ENCODE results near the gene ACKR2.
A peak's percentile ranks its signal among the peaks of the same experiment; 100 is the strongest.

Gene ACKR2

DNA sequence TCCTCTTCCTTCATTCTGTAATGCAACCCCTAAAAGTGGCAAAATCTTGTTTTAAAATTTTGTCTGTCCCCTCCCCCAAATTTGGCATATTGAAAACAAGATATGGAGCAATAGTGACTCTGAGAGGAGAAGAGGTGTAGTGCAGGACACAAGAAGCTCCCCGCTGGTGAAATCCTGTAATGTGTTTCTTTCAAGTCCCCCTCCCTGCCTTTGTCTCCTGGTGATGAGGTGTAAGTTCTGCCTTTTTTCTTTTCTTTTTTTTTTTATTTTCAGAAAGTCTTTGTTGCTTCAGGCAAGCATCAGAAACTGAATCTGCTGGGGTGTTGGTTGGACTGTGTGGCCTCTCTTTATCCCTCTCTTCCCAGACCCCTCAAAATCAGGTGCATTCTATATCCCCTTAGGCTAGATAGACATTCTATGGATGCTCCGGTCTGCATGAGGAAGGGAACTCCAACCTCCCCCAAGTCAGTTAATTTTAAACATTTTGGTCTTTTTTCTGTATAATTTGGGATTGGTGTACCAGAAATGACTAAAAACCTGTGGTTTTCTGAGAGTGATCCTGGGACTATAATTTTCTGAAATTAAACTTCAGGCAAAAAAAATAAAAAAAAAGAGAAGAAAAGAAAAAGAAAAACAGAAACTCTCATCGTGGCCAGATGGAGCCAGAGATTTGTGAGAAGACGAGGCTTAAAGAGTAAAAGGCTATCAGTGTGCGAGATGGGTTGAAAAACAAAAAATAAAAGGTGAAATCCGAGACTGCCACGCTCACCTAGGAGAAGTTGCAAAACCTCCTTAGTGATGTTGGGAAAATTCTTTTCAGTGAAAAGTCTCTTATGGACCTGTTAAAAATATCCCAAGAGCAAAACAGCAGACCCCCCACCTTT is 21.4 kb downstream of the ACKR2 start:
- H3K36me3 ChIP-seq: no peaks in the 10 kb centered on the region
- no peak overlapping the region; a peak in 1 of 22 replicates for H3K9ac ChIP-seq
- no peaks in the 10 kb centered on the region for H3K27me3 ChIP-seq
- H3K4me1 ChIP-seq: peaks cover 0 to 14% (median 8%) of the 10 kb centered on the region in 10 experiments; a peak in 11 of 20 replicates
- H3K4me2 ChIP-seq: peak overlapping the region in 4 of 11 experiments; percentile 2 to 11 (median 6); a peak in 4 of 22 replicates
- H3K9me3 ChIP-seq (replicated peaks in 1 of 11): no peaks in the 10 kb centered on the region
- H3K4me3 ChIP-seq: no peak overlapping the region
- 0 out of 22 replicates have a peak overlapping the region, but pooled peaks of 2 of the 11 experiments have one; percentile 3 to 14 for H3K27ac ChIP-seq
- H4K20me1 ChIP-seq: no peaks in the 10 kb centered on the region
- TF ChIP-seq Cebpa-rat (IDR thresholded peaks at IDR 0.05): no peak

DNA sequence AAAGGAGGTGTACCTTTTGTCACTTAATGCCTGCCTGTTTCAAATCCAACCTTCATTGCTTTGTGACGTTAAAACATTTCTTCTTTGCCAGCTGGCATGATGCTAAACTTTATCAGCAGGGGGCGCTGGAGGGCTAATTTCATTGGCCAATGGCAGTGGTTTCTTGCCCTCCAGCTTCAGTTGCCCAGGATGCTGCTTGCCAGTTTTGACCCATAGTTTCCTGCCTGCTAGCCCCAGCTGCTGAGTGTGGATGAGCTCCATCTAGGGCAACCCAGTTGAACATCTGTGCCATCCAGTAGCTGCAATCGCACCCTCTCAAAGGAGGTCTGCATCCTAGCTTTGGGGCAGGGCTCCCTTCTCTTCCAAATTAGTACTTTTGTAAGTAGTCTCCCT is 22.1 kb downstream of the ACKR2 start:
- Histone ChIP-seq H3K9me3 (replicated peaks in 1 of 11) (no peaks in the 10 kb centered on the region), H3K4me3 (no peak overlapping the region), H3K36me3 (no peaks in the 10 kb centered on the region), H4K20me1 (no peaks in the 10 kb centered on the region), H3K27me3 (no peaks in the 10 kb centered on the region), H3K9ac (no peak overlapping the region; a peak in 1 of 22 replicates), H3K4me2 (peak overlapping the region in 3 of 11 experiments; percentile 2 to 11 (median 8); a peak in 4 of 22 replicates), H3K4me1 (peaks cover 0 to 14% (median 8%) of the 10 kb centered on the region in 10 experiments; a peak in 11 of 20 replicates), H3K27ac (no peak overlapping the region)
- no peak for TF ChIP-seq Cebpa-rat (IDR thresholded peaks at IDR 0.05)

DNA sequence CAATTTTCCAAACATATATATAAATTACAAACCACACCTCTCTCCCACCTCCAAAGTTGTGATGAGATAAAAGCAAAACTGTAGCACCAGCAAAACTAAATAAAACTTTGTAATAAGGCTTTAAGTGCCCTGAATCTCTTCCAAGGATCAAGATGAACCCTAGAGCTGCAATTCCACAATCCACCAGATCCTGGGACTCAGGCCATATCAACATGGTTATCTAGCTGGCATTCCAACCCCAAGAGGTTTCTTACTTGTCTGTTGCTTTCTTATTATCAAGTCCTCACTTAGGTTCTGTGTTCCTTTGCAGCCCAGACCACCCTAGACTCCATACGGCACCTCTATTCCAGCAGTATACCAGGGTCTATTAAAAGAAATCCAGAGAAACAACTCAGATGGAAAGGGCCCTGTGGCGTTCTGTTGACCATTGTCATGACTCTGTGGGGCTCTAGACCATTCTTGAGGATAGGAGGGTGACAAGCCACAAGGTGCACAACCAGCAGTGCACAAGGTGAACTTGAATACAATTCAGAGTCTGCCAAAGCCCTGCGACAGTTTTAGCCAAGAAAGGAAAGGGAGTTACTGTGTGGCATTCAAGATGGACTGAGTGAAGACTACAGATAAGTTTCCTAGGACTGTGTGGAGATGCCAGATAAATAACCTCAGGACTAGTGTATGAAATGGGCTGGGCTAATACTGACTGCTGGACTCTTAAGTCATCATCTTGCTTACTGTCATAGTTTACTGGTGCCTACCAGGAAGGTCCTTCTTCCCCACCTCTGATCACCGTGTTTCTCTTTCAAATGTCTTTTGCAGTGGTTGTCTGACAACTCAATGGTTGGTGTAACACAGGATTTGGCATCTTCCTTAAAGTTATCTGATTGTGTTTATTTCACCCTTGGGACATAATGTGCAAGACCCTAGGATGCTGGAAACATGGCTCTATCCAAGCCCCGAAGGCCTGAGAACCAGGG is 27.2 kb downstream of the ACKR2 start:
- Histone ChIP-seq H3K36me3 (no peaks in the 10 kb centered on the region), H3K4me3 (no peak overlapping the region), H4K20me1 (no peaks in the 10 kb centered on the region), H3K4me1 (peaks cover 0 to 12% (median 9%) of the 10 kb centered on the region in 10 experiments; a peak in 12 of 20 replicates), H3K27me3 (no peaks in the 10 kb centered on the region), H3K4me2 (no peak overlapping the region), H3K9me3 (replicated peaks in 1 of 11) (no peaks in the 10 kb centered on the region), H3K27ac (no peak overlapping the region), H3K9ac (no peak overlapping the region)
- TF ChIP-seq Cebpa-rat (IDR thresholded peaks at IDR 0.05): no peak

DNA sequence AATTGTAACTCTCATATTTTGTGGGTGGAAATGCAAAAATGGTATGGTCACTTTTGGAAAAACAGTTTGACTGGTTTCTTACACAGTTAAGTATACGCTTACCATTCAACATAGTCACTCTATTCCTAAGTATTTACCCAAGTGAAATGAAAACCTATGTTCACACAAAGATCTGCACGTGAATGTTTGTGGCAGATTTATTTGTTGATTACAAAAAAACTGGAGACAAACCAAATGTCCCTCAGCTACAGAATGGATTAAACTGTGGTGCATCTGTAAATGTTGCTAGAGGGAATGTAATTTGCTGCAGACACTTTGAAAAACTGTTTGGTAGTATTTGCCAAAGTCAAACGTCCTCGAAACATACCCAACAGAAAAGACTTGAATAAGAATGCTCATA is 29.3 kb downstream of the ACKR2 start:
- Histone ChIP-seq H3K9me3 (replicated peaks in 1 of 11) (no peaks in the 10 kb centered on the region), H3K4me3 (no peak overlapping the region), H3K27me3 (no peaks in the 10 kb centered on the region), H3K27ac (no peak overlapping the region), H3K4me2 (no peak overlapping the region), H3K36me3 (no peaks in the 10 kb centered on the region), H4K20me1 (no peaks in the 10 kb centered on the region), H3K9ac (no peak overlapping the region), H3K4me1 (peaks cover 5 to 14% (median 8%) of the 10 kb centered on the region in 10 experiments; a peak in 17 of 20 replicates)
- TF ChIP-seq Cebpa-rat (IDR thresholded peaks at IDR 0.05): no peak

DNA sequence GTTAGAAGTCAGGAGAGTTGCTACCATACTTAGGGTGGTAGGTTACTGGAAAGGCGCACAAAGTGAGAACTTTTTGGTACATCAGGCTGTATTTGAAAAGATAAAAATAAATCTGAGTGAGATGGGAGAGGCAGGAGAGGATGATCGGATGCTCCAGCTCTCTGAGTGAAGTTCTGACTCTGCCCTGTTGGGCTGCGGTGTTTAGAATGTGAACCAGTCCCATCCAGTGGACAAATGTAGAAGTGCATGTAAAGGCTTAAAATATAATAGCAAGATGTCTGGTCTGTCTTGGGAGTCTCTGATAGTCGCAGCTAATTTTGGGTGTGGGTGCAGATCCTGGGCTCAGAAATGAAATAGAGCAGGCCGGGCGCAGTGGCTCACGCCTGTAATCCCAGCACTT is 30.4 kb downstream of the ACKR2 start:
- no peak for TF ChIP-seq Cebpa-rat (IDR thresholded peaks at IDR 0.05)
- no peaks in the 10 kb centered on the region for H3K9me3 ChIP-seq (replicated peaks in 1 of 11)
- H3K36me3 ChIP-seq: no peaks in the 10 kb centered on the region
- H3K9ac ChIP-seq: no peak overlapping the region
- H3K4me1 ChIP-seq: peaks cover 8 to 25% (median 17%) of the 10 kb centered on the region in 10 experiments
- H3K4me2 ChIP-seq: peak overlapping the region in 6 of 11 experiments; percentile 4 to 29 (median 26); a peak in 4 of 22 replicates
- no peak overlapping the region for H3K27ac ChIP-seq
- H3K4me3 ChIP-seq: no peak overlapping the region
- no peaks in the 10 kb centered on the region for H4K20me1 ChIP-seq
- no peaks in the 10 kb centered on the region for H3K27me3 ChIP-seq

DNA sequence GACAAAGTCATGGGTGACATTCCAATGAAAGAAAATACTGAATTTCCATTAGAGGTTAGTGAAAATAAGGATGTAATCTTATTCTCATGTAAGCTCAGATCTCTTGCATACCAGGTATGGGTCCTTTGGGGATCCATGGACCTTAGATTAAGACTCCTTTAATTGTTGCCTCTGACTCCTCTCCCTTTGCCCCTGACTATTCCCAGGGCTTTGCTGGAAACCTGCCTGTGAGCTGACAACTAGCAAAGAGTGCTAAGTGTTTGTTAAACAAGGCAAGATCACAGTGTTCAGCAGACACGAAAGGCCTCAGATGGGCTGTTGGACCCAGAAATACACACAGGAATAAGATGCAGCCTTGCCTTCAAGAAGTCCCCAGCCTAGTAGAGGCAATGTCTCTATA is 32.1 kb downstream of the ACKR2 start:
- H3K9ac ChIP-seq: no peak overlapping the region
- H3K9me3 ChIP-seq (replicated peaks in 1 of 11): no peaks in the 10 kb centered on the region
- H3K27me3 ChIP-seq: no peaks in the 10 kb centered on the region
- no peak for TF ChIP-seq Cebpa-rat (IDR thresholded peaks at IDR 0.05)
- H3K4me2 ChIP-seq: no peak overlapping the region
- no peak overlapping the region for H3K27ac ChIP-seq
- H3K4me3 ChIP-seq: no peak overlapping the region
- peaks cover 17 to 35% (median 31%) of the 10 kb centered on the region in 10 experiments for H3K4me1 ChIP-seq
- H3K36me3 ChIP-seq: no peaks in the 10 kb centered on the region
- no peaks in the 10 kb centered on the region for H4K20me1 ChIP-seq

DNA sequence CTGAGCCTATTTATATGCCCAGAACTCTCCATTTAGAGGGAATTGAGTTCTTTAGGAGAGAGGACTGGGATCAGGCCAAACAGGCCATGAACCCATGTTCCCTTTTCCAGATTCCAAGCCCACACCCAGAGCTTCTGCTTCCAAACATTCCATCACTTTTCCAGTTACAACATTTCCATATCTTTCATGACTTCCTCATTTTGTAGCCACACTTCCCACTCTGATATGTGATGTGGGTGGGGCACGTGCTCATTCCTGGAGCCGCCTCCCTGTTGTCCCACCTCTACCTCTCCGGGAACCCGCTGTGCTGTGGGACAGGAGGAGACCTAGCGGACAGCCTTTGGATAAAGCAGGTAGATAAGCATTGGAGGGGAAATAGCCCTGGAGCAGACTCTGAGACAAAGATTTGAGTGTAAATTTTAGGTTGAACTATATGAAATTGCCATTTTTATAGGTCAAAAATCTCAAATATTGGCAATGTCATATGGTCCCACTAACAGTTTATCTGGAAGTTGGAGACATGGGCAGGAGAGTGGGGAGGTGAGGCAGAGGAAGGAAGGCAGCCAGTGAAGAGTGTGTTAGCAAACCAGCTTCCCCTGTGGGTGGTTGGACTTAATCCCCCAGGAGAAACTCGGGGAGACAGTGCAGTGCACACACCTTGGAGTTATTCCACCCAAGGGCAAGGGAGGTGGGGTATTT is 34.6 kb downstream of the ACKR2 start:
- Histone ChIP-seq H3K4me3 (no peak overlapping the region), H3K27ac (no peak overlapping the region), H3K27me3 (no peaks in the 10 kb centered on the region), H3K9me3 (replicated peaks in 1 of 11) (no peaks in the 10 kb centered on the region), H3K4me1 (peaks cover 37 to 60% (median 54%) of the 10 kb centered on the region in 10 experiments), H4K20me1 (no peaks in the 10 kb centered on the region), H3K4me2 (peak overlapping the region; percentile 6 to 59 (median 46); a peak in 20 of 22 replicates), H3K36me3 (no peaks in the 10 kb centered on the region), H3K9ac (no peak overlapping the region)
- TF ChIP-seq Cebpa-rat (IDR thresholded peaks at IDR 0.05): no peak

DNA sequence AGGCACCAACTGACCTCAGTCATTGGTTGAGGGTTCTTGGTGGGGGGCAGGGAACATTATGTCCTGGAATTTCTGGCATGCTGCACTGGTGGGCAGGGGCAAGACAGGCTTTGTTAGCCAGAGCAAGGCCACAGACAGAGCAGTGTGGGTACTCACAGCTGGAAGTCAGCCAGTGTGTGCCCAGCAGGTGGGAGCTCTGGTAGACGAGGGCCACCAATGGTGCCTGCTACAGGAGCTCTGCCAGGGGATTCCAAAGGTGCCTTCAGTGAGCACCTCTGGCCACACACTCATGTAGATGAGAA is 35.1 kb downstream of the ACKR2 start:
- Histone ChIP-seq H3K4me3 (no peak overlapping the region), H3K27me3 (no peaks in the 10 kb centered on the region), H3K9ac (no peak overlapping the region), H3K36me3 (no peaks in the 10 kb centered on the region), H3K27ac (no peak overlapping the region), H3K4me2 (peak overlapping the region in 9 of 11 experiments; percentile 30 to 59 (median 46); a peak in 16 of 22 replicates), H3K4me1 (peaks cover 37 to 64% (median 57%) of the 10 kb centered on the region in 10 experiments), H4K20me1 (no peaks in the 10 kb centered on the region), H3K9me3 (replicated peaks in 1 of 11) (no peaks in the 10 kb centered on the region)
- TF ChIP-seq Cebpa-rat (IDR thresholded peaks at IDR 0.05): no peak
